ENCODE data around the gene TMEM263.
A peak's percentile ranks its signal among the peaks of the same experiment; 100 is the strongest.
"Not testable (repeated sequence)": the region's sequence is repeated elsewhere in the genome, so short reads cannot be mapped to it uniquely, and the experiment has no call there.

Gene TMEM263

GRCh38 chr12:106999446-106999845 is 43.7 kb downstream of the TMEM263 start:
- no peaks in the 10 kb centered on the region for H3K27me3 ChIP-seq
- no peak overlapping the region for H3K4me3 ChIP-seq
- no peak overlapping the region for H3K27ac ChIP-seq
- no peak for TF ChIP-seq CTCF (IDR thresholded peaks at IDR 0.05)
- H3K9me3 ChIP-seq = no peaks in the 10 kb centered on the region
- peaks cover 9 to 48% (median 23%) of the 10 kb centered on the region in 3 donors for H3K36me3 ChIP-seq
- peaks cover 0 to 9% (median 0%) of the 10 kb centered on the region in 4 donors for H3K4me1 ChIP-seq
- peak; percentile 59 to 75 for DNase-seq
- intact Hi-C loops (cut with DNase I; ENCODE audit: low total_unique reads) = no loop called here

GRCh38 chr12:107002665-107003064 is 47.0 kb downstream of the TMEM263 start:
- H3K27me3 ChIP-seq; DNase-seq; H3K4me3 ChIP-seq; H3K27ac ChIP-seq; intact Hi-C loops (cut with DNase I; ENCODE audit: low total_unique reads); H3K4me1 ChIP-seq; H3K9me3 ChIP-seq: not testable (repeated sequence)
- peaks cover 9 to 28% (median 17%) of the 10 kb centered on the region in 3 donors for H3K36me3 ChIP-seq

GRCh38 chr12:107007411-107007810 is 51.7 kb downstream of the TMEM263 start:
- H3K36me3 ChIP-seq = peaks cover 0 to 4% (median 0%) of the 10 kb centered on the region in 3 donors
- no peaks in the 10 kb centered on the region for H3K27me3 ChIP-seq
- TF ChIP-seq CTCF (IDR thresholded peaks at IDR 0.05) = no peak
- intact Hi-C loops (cut with DNase I; ENCODE audit: low total_unique reads) = no loop called here
- H3K9me3 ChIP-seq = no peaks in the 10 kb centered on the region
- DNase-seq = no peak
- H3K27ac ChIP-seq = no peak overlapping the region
- no peaks in the 10 kb centered on the region for H3K4me1 ChIP-seq
- H3K4me3 ChIP-seq = no peak overlapping the region

GRCh38 chr12:107011519-107011918 is 55.8 kb downstream of the TMEM263 start:
- intact Hi-C loops (cut with DNase I; ENCODE audit: low total_unique reads) = no loop called here
- Histone ChIP-seq H3K9me3 (no peaks in the 10 kb centered on the region), H3K4me1 (no peaks in the 10 kb centered on the region), H3K36me3 (peaks cover 0 to 9% (median 0%) of the 10 kb centered on the region in 3 donors), H3K27ac (no peak overlapping the region), H3K27me3 (no peaks in the 10 kb centered on the region), H3K4me3 (no peak overlapping the region)
- TF ChIP-seq CTCF (IDR thresholded peaks at IDR 0.05) = no peak
- DNase-seq = no peak

GRCh38 chr12:107012736-107013425 is 57.2 kb downstream of the TMEM263 start:
- Histone ChIP-seq H3K27ac (no peak overlapping the region), H3K27me3 (no peaks in the 10 kb centered on the region), H3K9me3 (no peaks in the 10 kb centered on the region), H3K4me1 (no peaks in the 10 kb centered on the region), H3K4me3 (no peak overlapping the region), H3K36me3 (peaks cover 0 to 16% (median 0%) of the 10 kb centered on the region in 3 donors)
- DNase-seq = no peak
- no peak for TF ChIP-seq CTCF (IDR thresholded peaks at IDR 0.05)
- intact Hi-C loops (cut with DNase I; ENCODE audit: low total_unique reads) = no loop called here

- no peak for DNase-seq
- TF ChIP-seq CTCF (IDR thresholded peaks at IDR 0.05) = no peak
- no peaks in the 10 kb centered on the region for H3K4me1 ChIP-seq
- H3K27ac ChIP-seq = no peak overlapping the region
- no peaks in the 10 kb centered on the region for H3K27me3 ChIP-seq
- H3K4me3 ChIP-seq = no peak overlapping the region
- intact Hi-C loops (cut with DNase I; ENCODE audit: low total_unique reads) = no loop called here
- H3K36me3 ChIP-seq = peaks cover 4 to 16% (median 5%) of the 10 kb centered on the region in 3 donors
- H3K9me3 ChIP-seq = no peaks in the 10 kb centered on the region
Observed at GRCh38 chr12:107014055-107014454, 58.3 kb downstream of the TMEM263 start.

Data from tibial artery (tissue), 4 donors.